GM18870 (cell line): ENCODE data around the gene PIEZO1.

Experiments
- ATAC-seq: cut with Tn5 transposase; IDR thresholded peaks from one replicate; pipeline ENCODE4 v1.9.1; 2021; ENCODE audit warnings: moderate library complexity; ENCODE audit not compliant: unreplicated experiment

PIEZO1 gene

DNA sequence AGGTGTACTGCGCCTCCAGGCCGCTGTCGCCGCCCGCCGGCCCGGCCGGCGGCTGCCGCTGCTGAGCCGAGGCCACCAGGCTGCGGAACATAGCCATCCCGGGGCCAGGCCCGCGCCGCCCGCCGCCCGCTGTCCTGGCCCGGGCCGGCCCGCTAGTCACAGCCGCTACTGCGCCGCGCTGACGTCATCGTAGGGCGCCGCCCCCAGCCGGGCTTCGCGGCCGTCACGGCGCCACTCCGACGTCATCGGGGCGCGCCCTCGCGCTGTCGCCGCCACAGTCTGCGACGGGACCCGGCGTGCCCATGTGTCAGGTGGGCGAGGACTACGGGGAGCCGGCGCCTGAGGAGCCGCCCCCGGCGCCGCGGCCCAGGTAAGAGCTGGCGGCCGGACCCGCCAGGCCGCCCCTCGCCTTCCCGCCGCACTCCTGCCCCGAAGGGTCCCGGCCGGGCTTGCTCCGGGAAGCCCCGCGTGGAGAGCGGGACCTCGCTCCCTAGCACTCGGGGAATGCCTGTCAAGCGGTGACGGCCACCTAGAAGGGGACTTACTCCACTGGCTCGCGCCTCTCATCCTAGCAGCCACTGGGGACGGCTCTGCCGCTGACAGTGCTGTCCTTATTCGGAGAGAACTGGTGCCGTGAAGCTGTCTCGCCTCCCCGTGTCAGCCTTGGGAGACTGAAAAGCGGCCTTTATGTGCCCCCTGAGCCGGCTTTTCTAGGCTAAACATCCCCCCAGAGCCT lies 78.6 kb downstream of the PIEZO1 start, which contains the start of the genes CTU2 and RNF166:
Gene CTU2, plus strand, starts transcription at position 275 of the 736 bp plus-strand sequence. Its CDS starts 28 bp downstream, at position 303.
Gene RNF166, minus strand, starts transcription at position 180 of the 736 bp plus-strand sequence. Its CDS starts 83 bp downstream, at position 97.
- ATAC-seq: no peak

DNA sequence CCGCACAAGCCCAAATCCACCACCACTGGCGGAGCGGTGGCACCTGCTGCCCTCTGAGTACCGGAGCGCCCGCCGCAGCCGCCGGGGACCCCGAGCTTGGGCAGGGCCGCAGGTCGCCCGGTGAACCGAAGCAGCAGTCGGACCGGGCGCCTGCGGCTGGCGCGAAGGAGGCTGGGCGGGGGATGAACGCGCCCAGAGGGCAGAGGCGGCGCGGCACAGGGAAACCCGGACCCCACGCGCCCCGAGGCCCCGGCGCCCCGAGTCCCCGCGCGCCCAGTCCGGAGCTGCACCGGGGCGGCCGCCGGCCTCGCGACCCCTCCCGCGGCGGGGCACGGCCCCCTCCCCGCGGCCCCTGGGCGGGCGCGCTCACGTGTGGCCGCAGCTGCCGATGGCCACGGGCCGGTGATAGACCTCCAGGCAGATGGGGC lies 79.2 kb downstream of the PIEZO1 start:
- no peak for ATAC-seq

DNA sequence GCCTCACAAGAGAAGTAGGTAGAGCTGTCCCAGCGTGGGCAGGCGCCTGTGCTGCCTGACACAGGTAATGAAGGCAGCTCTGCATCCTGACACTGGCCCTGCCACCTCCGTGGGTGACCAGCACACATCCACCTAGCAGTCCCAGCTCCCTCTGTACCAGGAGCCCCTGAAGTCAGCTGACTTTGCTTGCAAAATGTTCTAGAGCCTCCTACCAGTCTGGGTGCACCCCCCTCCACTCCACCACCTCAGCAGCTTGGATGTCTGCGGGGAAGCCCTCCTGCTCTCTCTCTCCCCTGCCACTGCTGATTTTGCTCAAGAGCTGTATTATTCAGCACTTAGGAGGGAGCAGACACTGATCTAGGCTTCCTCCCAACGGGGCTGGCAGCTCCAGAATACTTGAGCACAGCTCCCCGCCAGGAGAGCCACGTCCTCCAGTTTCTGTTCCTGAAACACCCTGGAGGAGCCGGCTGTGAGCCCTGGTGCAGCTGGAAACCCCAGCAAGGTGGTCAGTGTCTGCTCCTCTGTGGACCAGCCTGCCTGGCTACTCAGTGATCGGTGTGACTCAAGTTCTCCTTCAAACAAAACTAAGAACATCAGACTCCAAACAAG lies 79.8 kb downstream of the PIEZO1 start:
- ATAC-seq: no peak

DNA sequence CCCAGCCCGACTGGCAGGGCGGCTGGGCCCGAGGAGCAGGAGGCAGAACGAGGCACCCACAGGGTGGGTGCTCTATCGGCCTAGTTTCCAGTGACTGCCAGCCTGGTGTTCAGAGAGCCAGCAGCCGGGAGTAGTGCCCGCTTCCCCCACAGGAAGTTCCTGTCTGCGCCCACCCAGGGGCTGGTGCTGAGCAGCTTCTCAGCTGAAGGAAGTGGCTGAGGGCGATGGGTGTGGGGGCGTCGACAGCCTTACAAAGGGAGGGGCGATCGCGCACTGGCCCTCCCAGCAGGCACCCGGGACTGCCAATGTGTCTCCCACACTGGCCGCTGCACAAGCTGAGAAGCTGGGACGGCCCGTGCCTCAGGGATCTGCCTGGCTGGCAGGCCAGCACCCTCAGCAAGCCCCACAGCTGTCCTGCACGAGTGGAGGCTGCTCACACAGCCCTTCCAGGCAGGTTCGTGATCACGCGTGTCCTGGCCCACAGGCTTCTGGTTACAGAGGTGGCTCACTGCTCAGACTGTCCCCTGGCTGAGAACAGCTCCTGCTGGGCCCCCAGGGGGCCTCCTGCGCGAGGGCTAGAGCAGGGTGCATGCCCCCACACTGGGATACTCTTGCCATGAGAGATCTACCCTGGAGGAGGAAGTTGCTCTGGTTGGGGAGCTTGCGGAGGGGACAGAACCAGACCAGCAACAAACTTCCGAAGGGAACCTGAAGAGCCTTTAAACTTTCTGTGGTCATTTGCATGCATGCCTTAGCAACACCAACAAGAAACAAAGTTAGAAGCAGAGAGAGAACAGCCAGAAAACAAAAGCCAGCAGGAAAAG lies 81.3 kb downstream of the PIEZO1 start:
- ATAC-seq: no peak

DNA sequence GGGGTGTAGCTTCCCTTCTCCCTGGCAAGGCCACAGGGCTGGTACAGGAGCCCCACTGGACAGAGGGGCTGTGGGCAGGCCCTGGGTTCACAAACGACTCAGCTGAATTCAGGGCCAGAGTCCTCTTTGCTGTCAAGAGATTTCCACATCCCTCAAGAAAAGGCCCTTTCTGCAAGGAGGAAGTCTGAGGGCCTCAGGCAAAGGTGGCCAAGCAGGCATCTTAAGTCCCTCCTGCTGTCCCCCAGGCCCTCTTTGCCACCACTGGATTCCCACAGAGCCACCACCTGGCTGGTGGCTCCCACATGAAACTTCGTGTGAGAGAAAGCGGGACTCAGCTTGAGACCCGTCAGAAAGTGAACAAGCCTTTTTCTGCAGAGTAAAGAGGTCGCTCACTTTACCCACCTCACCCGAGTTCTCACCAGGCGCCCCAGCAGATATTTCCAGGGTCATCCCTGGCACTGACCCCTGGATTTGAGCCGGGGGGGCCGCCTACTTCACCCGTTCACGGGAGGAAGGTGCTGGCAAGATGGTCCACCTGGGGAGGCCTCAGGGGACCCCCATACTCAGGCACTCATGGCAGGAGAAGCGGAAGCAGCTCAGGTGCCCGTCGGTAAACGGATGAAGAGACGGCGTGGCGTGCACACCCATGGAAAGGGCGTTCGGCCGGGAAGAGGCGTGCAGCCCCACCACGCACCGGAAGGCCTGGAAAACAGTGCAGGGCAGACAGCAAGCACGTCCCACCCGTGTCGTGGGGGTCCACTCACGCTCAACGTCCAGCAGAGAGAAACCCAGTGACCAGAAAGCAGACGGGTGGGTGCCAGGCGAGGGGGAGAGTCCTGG lies 82.4 kb downstream of the PIEZO1 start:
- ATAC-seq: no peak

DNA sequence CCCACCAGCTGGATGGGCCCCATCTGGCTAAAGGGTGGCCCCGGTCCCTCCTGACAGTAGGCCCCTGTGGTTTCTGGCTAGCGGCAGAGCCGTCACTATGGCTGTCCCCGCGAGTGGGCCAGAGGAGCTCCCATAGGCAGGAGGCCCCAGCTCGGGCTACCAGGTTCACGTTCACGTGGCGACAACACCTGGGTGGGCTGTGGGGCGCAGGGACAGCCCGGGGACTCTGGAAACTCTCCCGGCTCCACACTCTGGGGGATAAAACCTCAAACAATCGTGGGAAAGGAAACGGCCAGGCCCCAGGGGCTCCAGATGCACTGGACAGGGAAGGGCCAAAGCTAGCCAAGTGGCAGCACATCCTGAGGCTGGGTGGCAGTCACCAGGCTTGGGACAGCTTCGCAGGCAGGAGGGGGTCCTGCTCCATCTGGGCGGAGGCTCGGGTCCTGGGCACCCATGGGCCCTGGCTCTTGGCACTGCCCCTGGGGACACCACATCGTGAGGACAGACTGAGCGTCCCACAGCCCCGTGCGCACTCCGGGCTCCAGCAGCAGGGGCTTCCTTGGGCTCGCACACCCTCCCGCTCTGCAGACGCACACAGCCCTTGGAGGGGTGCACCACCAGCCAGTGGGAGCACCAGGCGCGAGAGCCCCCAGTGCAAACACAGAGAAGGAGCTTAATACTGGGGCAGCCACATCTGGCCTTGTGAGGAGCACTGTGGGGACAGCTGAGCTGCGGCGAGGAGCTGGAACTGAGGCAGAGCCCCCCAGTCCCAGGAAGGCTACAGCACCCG lies 83.2 kb downstream of the PIEZO1 start:
- no peak for ATAC-seq

DNA sequence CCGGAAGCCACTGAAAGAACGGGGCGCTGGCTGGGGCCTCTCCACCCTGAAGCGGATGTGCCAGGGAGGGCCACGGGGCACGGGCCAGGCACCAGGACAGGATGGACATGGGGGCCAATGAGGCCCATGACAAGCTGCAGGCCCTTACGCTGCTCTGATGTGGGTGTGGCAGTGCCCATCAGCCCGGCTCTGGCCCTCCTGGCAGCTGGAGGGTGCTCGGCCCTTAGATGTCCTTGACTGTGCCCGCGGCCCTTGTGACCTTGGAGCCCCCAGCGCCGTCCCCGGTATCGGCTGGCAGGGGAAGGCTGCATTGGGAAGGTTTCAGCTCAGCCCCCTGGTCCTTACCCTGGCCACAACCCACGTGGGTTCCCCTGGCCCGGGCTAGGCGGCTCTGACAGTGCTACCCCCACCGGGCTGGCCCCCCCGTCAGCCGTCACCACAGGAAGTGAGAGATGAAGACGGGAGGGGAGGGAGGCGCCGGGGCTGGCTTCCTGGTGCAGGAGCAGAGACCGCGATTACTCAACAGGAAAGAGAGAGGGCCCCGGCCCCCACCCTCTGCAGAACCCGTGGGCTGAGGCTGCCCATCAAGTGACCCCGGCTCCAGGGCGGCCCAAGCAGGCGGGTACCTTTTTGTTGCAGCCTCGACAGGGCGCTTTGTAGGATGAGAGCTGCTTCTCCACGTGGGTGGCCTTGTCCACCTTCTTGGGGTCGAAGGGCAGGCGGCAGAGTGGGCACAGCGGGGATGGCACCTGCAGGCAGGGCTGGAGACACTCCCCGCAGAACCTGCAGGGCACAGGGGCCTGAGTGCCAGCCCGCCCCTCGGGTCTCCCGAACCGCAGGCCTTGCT lies 84.2 kb downstream of the PIEZO1 start:
- no peak for ATAC-seq

DNA sequence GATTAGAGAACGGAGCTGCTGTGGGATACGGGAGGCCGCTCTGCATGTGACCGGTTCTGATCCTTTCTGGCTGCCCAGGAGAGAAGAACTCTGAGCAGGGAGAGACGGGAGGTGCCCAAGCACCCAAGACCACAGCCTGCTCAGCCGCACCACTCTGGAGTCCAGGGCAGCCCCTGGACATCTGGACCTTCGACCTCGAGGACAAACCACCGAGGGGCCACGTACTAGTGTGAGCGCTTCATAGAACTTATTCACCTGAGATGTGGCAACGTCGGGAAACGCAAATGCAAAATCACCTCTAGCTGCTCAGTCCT lies 84.7 kb downstream of the PIEZO1 start:
- ATAC-seq: no peak

DNA sequence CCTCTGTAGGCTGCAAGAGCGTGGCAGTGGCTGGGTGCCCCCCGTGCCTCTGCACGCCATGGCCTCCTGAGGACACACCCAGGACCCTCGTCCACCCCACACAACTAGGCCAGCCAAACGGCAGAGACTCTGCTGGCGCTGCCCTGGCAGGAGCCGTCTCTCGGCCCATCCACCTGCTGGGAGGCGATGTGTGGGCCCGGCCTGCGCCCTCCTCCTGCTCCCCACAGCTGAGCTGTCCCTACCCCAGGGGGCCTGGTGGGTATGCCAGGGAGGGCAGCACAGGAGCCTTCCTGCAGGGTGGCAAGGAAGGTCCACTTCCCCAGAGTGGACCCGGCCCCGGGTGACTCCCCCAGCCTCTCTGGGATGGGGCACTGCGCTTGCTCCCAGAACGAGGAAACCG lies 85.8 kb downstream of the PIEZO1 start:
- no peak for ATAC-seq

DNA sequence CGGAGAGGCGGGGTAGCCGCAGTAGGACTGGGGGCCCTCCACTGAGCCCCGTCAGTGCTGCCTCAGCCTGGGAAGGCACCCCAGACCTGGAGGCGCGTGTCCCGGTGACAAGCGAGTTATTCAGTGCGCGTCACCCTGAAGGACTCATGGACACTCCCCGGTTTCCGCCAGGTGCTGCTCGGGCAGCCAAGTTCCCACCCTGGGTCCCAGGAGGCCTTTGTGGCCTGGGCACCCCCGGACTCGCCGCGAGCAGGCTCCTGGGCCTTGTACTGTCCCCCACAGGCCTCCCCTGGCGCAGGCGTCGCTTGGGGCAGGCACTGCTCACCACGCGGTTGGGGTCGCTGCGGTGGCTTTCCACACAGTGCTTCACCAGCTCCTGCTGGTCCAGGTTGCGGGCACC lies 86.4 kb downstream of the PIEZO1 start:
- ATAC-seq: no peak

DNA sequence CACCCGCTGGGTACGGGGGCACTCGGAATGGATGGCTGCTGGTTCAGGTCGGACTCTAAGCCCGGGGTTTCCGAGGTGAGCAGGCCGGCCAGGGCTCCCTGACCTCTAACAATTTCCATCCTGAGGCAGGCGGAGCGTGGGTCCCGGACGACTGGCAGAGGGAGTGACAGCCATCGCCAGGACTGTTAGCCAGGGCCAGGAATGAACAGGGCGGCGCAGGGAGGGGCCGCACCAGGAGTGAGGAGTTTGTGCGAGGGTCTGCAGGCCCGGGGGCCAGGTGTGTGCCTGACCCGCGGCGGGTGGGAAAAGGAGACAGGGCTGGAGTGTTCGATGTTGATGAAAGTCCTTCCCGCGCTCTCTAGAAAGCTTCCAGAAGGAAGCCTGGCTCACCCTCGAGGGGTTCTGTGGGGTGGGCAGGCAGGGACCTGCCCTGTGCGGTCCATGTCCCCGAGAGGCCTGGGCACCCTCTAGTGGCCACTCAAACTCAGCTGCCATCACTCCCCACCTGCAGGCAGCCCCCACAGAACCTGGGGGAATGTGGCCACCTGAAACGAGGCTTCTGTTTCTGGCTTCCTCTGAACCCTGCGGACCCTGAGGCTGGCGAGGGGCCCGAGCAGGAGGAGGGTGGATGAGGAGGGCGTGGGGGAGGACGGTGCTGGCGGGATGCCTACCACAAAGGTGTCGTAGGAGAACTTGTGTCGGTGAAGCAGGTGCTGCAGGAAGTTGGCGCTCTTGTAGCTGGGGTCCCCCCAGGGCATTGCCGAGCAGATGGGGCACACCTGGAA lies 87.0 kb downstream of the PIEZO1 start:
- ATAC-seq: no peak

DNA sequence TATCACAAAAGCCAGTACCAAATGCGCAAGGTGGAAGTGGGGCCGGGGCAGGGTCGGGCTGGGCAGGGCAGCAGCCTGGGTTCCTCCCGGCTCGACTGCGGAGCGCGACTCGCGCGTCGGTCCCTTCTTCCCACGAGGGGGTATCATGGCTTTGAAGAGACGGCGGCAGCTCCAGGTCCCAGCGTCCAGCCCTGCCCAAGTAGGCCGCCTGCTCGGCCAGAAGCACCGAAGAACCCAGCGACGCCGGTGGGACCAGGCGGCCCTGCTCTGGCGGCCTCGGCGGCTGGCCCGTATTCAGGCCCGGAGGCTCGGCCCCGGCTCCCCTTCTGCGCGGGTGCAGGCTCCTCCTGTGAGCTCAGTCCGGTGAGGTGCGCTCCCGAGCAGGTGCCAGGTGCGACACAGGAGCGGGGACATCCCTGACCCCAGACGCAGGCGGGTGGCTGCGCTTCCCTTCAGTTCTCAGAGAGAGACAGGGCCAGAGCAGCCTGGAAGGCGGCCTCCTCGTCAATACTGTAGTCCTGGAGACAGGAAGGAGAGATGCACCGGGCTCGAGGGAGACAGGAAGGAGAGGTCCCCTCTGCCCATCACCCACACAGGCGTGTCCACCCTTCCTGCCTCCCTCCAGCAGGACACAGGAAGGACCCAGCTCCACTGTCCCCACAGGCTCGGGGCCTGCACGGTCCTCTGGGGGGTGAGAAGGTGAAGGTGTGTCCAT lies 87.7 kb downstream of the PIEZO1 start:
- ATAC-seq: no peak

DNA sequence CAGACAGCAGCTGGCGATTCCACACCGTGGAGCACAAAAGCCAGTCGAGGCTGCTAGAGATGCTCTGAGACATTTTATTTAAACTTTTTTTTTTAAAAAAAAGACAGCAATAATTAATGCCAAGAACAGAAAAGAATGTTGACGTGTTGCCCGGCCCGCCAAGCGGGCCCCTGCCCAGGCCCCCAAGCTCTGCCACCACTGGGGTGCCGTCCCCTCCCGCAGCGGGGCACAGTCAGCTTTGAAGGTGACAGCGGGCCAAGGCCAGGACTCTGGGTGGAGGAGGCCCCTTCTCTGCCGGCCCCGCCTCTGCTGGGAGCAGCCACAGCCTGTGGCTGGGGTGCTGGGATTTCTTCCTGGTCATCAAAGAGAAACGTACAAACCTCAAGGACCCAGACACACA lies 88.6 kb downstream of the PIEZO1 start:
- no peak for ATAC-seq

DNA sequence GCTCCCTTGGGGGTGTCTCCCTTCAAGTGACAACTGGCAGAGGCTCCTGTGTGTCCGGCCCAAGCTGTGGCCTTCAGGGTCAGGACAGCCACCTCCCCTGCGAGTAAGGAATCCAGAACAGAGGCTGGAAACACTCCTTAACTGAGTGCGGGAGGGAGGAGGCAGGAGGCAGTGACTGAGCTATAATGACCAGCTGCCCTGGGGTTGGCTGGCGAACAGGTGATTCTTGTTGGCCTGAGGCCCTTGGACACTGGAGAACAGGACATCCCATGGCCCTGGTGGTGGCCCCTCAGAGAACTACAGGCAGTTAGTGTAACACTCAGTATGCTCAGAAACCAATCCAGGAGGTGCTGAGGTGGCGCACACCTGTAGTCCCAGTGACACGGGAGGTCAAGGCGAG lies 89.3 kb downstream of the PIEZO1 start:
- ATAC-seq: no peak

DNA sequence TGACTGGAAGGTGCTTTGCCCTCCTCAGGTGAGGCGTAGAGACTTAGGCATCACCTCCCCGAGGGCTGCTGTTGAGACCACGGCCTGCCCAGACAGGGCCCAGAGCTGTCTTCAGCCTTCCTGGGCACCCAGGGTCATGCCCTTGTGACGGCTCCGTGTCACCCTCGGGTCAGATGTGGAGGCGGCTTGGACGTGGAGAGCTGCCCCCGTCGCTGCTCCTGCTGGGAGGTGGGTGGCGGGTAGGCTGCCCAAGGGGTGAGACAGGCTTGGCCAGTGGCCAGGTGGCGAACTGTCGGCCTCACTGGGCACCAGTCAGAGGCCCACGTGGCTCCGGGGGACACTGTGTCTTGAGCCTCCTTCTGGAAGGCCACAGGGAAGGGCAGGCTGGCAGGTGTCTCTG lies 89.8 kb downstream of the PIEZO1 start:
- no peak for ATAC-seq

DNA sequence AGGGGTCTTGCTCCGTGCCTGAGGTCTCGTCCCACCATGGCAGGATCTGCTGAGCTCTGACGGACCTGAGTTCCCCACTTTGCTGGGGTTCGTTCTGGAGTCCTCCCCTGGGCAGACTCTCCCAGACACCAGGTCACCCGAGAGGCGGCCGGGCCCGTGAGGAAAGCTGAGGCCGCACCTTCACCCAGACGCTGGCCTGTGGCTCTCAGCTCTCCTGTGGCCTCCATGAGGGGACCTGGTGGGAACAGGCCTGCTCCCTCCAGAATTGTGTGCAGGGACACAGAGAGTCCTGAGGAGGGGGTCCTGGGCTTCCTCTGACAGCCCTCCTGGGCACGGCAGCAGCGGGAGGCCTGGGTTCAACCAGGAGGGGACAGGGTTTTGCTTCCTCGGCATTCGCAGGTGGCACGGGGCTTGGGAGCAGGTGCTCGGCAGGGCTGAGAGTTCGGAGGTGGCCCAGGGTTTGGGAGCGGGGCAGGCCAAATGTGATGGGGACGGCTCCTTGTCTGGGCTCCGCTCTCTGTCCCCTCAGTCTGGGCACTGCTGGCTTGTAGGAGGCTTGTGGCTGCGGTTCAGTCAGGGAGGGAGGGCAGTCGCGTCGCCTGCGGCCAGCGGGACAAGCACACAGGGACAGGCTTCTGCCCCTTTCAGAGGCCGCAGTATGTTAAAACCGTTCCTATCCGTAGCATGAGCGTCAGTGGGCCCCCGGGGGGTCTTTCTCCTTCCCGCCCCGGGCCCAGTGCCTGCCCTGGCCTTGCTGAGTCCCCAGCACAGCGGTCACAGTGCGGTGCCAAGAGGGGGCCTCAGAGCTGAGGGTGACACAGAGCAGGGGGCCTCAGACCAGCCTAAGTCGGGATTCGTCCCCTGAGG lies 90.6 kb downstream of the PIEZO1 start:
- no peak for ATAC-seq
